Pons (tissue), 1 donor: ENCODE results near the gene NFKB1.
"Not testable (repeated sequence)": the region's sequence is repeated elsewhere in the genome, so short reads cannot be mapped to it uniquely, and the experiment has no call there.

Experiments used
- DNase-seq: peaks from one replicate; pipeline ENCODE4 v3.0.0-alpha.2; 2016; ENCODE audit warnings: low spot score

Gene NFKB1

GRCh38 chr4:102600689-102601088, 99.5 kb downstream of the NFKB1 start:
- DNase-seq: no peak

GRCh38 chr4:102601586-102602227, 100.5 kb downstream of the NFKB1 start:
- no peak for DNase-seq

DNA sequence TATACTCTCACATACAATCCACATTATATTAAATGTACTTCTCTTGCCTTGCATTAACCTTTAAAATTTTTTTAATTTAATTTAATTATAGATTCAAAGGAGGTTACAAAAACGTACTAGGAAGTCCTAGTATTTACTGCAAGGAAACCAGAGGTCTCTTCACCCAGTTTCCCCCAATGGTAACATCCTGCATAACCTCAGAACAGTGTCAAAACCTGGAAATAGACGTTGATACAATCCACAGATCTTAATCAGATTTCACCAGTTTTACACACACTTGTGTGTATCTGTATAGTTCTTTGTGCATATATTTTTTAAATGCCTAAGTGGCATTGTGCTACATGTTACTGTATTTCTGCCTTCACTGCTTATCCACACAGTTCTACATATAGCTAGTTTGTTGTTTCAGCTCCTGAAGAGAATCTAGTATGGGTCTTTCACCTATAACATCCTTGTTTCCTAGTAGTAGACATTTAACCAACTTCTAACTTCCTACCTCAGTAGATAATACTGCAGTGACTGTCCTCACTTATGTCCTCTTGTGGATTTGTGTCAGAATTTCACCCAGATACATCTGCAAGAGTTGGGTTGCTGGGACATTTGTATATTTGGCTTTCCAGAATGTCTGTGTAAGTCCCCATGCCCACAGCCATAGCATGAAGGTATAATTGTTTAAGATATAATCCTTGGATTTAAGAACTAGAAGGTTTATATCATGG, 103.2 kb downstream of the NFKB1 start:
- no peak for DNase-seq

- DNase-seq: no peak
Observed at GRCh38 chr4:102606261-102606660, 105.1 kb downstream of the NFKB1 start.

- DNase-seq: peak; percentile 75
Observed at GRCh38 chr4:102606846-102607450, 105.8 kb downstream of the NFKB1 start.

GRCh38 chr4:102608190-102608589, 107.0 kb downstream of the NFKB1 start:
- no peak for DNase-seq

GRCh38 chr4:102610007-102610406, 108.8 kb downstream of the NFKB1 start:
- DNase-seq: peak; percentile 39

DNA sequence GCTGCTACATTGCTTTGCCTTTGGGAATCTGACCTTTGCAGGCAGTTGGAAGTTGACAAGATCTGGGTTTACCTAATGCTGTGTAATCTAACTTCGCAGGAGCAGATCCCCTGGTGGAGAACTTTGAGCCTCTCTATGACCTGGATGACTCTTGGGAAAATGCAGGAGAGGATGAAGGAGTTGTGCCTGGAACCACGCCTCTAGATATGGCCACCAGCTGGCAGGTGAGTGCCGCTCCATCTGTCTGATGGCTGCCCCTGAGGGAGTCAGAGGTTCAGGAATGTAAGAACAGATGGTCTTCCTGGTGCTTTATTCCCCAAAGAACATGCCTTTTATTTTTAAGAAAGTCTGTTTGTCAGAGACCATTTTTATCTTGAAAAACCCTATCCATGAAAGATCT, 109.3 kb downstream of the NFKB1 start:
- DNase-seq: no peak

- no peak for DNase-seq
Observed at GRCh38 chr4:102612210-102612609, 111.1 kb downstream of the NFKB1 start.

- DNase-seq: no peak
Observed at GRCh38 chr4:102612824-102613366, 111.7 kb downstream of the NFKB1 start.

GRCh38 chr4:102614801-102615200, 113.6 kb downstream of the NFKB1 start:
- DNase-seq: no peak

DNA sequence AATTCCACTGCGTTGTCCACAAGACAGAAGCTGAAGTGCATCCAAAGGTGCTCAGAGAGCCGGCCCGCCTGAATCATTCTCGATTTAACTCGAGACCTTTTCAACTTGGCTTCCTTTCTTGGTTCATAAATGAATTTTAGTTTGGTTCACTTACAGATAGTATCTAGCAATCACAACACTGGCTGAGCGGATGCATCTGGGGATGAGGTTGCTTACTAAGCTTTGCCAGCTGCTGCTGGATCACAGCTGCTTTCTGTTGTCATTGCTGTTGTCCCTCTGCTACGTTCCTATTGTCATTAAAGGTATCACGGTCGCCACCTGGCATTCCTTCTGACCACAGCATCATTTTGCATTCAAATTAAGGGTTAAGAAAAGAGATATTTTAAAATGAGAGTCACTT, 115.5 kb downstream of the NFKB1 start:
- no peak for DNase-seq

- not testable (repeated sequence) for DNase-seq
Observed at GRCh38 chr4:102619021-102619420, 117.9 kb downstream of the NFKB1 start.

- DNase-seq: not testable (repeated sequence)
Observed at GRCh38 chr4:102619776-102620631, 118.8 kb downstream of the NFKB1 start.

DNA sequence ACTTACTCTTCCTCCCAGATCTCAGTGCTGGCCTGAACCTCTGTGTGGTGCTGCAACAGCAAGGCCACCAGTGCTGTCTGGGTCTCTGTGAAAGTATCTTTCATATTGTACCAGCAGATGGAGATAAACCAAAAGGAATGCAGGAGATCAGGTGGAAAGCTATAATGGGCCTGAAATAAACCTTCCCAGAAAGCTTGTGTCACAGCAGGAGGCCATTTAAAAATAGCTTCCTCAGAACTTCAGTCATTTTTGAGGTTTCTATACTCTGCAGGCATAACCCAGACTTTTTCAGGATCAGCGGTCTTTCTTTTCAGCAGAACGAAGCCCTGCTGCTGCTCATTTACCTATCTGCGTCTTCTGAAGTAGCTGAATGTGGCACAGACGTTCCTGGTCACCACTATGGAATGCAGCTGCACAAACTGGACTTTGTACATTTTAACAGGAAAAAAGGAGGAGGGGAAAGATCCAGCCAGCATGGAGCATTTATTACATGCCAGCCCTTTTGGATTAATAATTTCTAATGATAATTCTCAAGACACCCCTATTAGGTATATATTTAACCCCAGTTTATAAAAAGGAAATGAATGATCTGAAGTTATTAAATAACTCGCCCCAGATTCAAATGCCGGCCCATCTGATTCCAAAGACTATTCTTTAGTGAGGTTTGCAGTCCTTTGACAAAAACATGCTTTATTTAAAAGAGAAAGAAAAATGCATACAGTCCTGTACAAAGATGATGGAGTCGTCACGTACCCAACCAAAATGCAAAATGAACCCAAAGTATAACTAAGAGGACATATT, 119.7 kb downstream of the NFKB1 start:
- peak; percentile 87 for DNase-seq

DNA sequence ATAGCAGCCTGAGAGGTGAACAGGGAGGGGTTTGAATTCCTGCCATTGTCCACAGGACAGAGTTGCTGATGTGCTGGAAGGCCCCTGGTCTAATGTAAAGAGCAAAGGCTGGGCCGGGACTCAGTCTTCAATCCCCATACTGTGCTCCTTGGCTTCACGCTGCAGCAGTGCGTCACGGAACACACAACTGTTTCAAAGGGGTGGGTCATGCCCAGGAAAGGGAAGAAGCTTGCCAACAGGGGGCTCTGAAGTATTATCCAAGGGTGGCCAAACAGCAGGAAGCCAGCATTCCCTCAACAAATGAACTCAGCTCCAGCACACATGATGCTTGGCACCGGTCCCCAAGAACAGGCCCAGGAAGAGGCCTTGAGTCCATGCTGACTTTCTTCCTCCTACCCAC, 122.5 kb downstream of the NFKB1 start:
- DNase-seq: peak; percentile 69

GRCh38 chr4:102624505-102624904, 123.3 kb downstream of the NFKB1 start:
- no peak for DNase-seq

- peak; percentile 56 for DNase-seq
Observed at GRCh38 chr4:102625232-102625930, 124.2 kb downstream of the NFKB1 start.

DNA sequence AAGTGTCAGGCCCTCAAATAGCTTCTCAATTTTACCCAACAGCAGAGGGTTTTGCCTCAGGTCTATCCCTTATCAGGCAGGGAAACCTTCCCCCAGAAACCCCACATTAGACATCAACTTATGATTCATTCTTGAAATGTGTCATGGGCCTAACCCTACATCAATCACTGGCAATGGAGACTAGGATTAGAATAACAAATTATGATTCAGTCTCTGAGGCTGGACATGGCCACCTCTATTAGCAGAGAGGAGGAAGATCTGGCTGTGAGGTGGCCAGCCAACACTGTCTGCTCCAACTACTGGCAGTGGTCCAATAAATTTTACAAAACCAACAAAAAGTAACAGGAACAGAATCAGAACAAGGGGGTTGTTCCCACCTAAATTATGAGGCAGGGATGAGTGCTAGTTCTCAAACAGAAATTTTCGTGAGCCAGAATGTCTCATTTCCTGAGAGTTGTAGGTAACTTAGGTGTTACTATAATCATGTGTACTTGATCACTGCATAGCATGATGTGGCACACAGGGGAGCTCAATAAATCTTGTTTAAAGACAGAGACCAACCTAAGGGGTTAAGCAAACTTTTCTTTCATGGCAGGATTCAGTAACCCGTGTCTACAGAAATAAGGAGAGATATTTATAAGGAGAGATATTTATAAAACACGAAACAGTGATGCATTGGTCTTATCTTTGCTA, 126.8 kb downstream of the NFKB1 start:
- no peak for DNase-seq

- DNase-seq: no peak
Observed at GRCh38 chr4:102629673-102630072, 128.5 kb downstream of the NFKB1 start.
